Skeletal muscle satellite cell (primary cell): ENCODE measurements around the gene GPBAR1.
A peak's percentile ranks its signal among the peaks of the same experiment; 100 is the strongest.

Source experiments
- H3K27me3 ChIP-seq: 2 replicates; pipeline ENCODE4 v1.7.0; 2013; ENCODE audit warnings: low read length; ENCODE audit not compliant: control insufficient read depth, insufficient read depth
- H3K36me3 ChIP-seq: 2 replicates; pipeline ENCODE4 v1.7.0; 2013; ENCODE audit warnings: mild to moderate bottlenecking, control low read depth, low read length; ENCODE audit not compliant: insufficient read depth
- H3K4me1 ChIP-seq: 2 replicates; pipeline ENCODE4 v1.7.0; 2013; ENCODE audit warnings: low read length; ENCODE audit not compliant: control insufficient read depth, insufficient read depth
- H3K4me2 ChIP-seq: 2 replicates; pipeline ENCODE4 v1.7.0; 2013; ENCODE audit warnings: mild to moderate bottlenecking, low read length
- H3K4me3 ChIP-seq: 2 replicates; pipeline ENCODE4 v1.7.0; 2013; ENCODE audit warnings: low read length
- H3K9ac ChIP-seq: 2 replicates; pipeline ENCODE4 v1.7.0; 2013; ENCODE audit warnings: mild to moderate bottlenecking, low read depth, low read length, moderate library complexity
- H3K9me3 ChIP-seq: replicated peaks from 2 replicates; pipeline ENCODE4 v1.7.0; 2013; ENCODE audit warnings: mild to moderate bottlenecking, control low read depth, low read length

GPBAR1 gene

DNA sequence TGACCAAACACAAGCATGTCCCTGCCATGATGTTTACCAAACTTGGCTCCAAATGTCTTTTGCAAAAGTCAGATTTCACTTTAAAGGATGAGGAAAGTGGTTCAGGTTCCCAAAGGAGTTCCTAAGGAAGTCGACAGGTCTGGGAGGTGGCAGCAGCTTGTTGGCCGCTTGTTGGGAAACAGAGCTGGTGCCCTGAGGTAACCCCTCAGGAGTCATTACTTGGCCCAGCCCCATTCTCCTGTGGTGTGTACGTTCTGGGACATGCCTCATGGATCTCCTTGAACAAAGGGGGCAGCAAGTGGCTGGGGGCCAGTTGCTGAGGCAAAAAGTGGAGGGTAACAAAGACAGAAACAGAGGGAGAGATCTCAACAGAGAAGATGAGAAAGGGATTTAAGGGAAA lies 20.6 kb downstream of the GPBAR1 start:
- Histone ChIP-seq H3K9ac (peak overlapping the region; percentile 85), H3K4me1 (peaks cover 52% of the 10 kb centered on the region), H3K9me3 (no peaks in the 10 kb centered on the region), H3K27me3 (no peaks in the 10 kb centered on the region), H3K4me3 (no peak overlapping the region), H3K36me3 (peaks cover 56% of the 10 kb centered on the region), H3K4me2 (peak overlapping the region; percentile 71)

GRCh38 chr2:218282173-218282991 lies 21.6 kb downstream of the GPBAR1 start:
- Histone ChIP-seq H3K4me3 (peak overlapping the region; percentile 51), H3K4me1 (peaks cover 60% of the 10 kb centered on the region), H3K9me3 (no peaks in the 10 kb centered on the region), H3K9ac (peak overlapping the region; percentile 85), H3K27me3 (no peaks in the 10 kb centered on the region), H3K36me3 (peaks cover 47% of the 10 kb centered on the region), H3K4me2 (peak overlapping the region; percentile 71)

DNA sequence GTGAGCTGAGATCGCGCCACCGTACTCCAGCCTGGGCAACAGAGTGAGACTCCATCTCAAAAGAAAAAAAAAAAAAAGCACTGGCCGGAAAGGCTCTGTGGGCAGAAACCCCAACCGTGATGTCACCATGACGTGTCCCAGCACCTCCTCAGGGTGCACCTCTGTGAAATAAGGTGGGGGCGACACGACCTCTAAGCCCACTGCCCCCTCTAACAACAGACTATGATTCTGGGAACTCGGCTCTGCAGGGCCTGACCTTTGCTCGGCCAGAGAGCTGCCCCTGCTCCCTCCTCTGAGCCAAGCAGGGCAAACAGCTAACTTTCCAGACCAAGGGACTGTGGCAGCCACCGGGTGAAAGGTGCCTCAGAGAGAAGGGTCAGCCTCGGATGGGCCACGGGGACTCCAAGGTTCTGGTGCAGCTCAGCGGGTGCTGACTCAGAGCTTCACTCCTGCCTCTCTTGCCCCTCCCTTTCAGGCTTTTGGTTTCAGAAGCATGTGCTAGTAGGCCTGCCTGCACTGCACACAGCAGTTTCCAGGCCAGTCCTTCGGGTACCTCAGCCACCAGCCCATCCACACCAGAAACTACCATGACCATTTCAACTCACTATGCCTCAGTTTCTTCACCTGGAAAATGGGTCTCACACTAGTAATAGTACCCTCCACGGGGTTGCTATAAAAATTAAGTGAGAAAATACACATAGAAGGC lies 23.4 kb downstream of the GPBAR1 start:
- H3K36me3 ChIP-seq: peaks cover 28% of the 10 kb centered on the region
- peaks cover 66% of the 10 kb centered on the region for H3K4me1 ChIP-seq
- H3K4me3 ChIP-seq: peak overlapping the region; percentile 50
- peak overlapping the region; percentile 87 for H3K4me2 ChIP-seq
- peak overlapping the region; percentile 88 for H3K9ac ChIP-seq
- H3K9me3 ChIP-seq: no peaks in the 10 kb centered on the region
- no peaks in the 10 kb centered on the region for H3K27me3 ChIP-seq

GRCh38 chr2:218285604-218286003 lies 24.8 kb downstream of the GPBAR1 start:
- H3K4me3 ChIP-seq: peak overlapping the region; percentile 68
- peaks cover 79% of the 10 kb centered on the region for H3K4me1 ChIP-seq

GRCh38 chr2:218286570-218287459 lies 26.0 kb downstream of the GPBAR1 start:
- Histone ChIP-seq H3K4me3 (peak overlapping the region; percentile 68), H3K27me3 (no peaks in the 10 kb centered on the region), H3K4me2 (peak overlapping the region; percentile 87), H3K9ac (peak overlapping the region; percentile 88), H3K36me3 (peaks cover 5% of the 10 kb centered on the region), H3K4me1 (peaks cover 80% of the 10 kb centered on the region), H3K9me3 (no peaks in the 10 kb centered on the region)

More at GRCh38 chr2:218285604-218286003, 24.8 kb downstream of the GPBAR1 start:
- H3K4me2 ChIP-seq: peak overlapping the region; percentile 87
- H3K9me3 ChIP-seq: no peaks in the 10 kb centered on the region
- peak overlapping the region; percentile 88 for H3K9ac ChIP-seq
- H3K27me3 ChIP-seq: no peaks in the 10 kb centered on the region
- H3K36me3 ChIP-seq: peaks cover 15% of the 10 kb centered on the region

DNA sequence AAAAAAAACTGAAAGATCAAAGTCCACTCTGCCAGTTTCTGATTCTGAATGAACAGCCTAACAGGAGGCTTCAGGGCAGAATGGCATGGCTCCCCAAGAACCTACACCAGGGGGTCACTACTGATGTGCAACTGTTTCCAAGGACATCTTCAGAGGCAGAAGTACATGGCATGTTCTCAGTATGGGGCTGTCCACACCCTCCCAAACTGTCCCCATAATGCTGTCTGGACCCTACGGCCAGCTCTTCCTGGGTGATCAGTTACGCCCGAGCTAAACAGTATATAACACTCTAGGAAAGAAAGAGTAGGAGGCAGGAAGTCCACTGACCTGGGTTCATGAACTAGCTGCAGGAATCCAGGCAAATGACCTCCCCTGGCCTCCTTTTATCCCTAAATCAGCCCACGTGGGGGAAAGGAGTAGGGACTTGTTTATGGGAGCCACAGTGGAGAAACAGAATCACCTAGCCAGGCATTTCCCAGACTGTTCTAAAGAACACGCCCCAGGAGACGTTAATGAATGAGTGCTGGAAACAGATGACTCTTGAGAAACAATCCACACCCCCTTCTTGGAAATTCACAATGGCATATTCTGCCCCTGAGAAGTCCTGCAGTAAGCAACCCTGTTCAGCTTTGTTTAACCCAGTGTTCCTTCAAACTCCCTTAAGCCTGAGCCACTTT lies 29.0 kb downstream of the GPBAR1 start:
- Histone ChIP-seq H3K36me3 (no peaks in the 10 kb centered on the region), H3K9me3 (no peaks in the 10 kb centered on the region), H3K4me1 (peaks cover 59% of the 10 kb centered on the region), H3K4me2 (peak overlapping the region; percentile 91), H3K9ac (peak overlapping the region; percentile 91), H3K27me3 (no peaks in the 10 kb centered on the region), H3K4me3 (peak overlapping the region; percentile 87)

DNA sequence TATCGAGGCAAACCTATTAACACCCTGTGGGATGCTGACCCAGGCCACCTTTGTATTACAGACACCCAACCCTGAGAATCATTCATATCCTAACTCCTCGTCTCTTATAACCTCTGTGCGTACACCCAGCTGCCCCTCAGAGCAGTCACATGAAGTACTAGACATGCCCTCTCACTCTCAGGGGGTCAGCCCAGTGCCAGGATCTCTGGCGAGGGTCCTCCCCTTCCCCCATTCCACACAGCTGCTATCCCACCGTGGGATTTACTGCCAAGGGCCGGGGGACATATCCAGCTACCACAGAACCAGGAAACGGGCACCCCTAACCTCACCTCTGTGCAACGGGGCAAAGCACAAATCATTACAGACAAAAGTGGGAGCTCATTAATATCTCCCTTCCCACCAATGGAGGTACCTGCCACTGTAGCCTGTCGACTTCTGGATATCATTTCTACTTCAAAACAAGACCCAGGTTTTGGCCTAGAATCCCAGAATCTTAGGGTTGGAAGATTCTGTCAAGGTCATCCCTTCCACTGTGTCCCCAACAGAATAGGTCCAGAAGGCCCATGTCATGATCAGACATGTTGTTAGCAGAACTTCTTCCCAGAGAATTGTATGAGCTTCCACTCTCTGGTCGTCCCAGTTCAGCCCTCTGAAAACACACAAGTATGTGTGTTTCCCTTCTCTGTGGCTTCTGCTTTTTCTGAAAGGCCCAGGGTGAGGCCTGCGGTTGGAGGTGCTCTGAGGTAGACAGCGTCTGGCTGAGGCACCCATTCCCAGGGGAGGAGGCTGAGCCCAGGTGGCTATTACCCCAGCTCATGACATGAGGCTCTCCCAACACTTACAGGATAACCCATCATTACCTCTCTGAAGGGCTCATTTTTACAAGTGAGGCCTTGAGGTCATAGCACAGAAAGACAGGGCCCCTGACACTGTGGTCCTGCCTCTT lies 29.8 kb downstream of the GPBAR1 start:
- no peaks in the 10 kb centered on the region for H3K27me3 ChIP-seq
- peaks cover 51% of the 10 kb centered on the region for H3K4me1 ChIP-seq
- peak overlapping the region; percentile 91 for H3K4me2 ChIP-seq
- H3K4me3 ChIP-seq: peak overlapping the region; percentile 87
- H3K9ac ChIP-seq: peak overlapping the region; percentile 91
- no peaks in the 10 kb centered on the region for H3K9me3 ChIP-seq
- no peaks in the 10 kb centered on the region for H3K36me3 ChIP-seq

DNA sequence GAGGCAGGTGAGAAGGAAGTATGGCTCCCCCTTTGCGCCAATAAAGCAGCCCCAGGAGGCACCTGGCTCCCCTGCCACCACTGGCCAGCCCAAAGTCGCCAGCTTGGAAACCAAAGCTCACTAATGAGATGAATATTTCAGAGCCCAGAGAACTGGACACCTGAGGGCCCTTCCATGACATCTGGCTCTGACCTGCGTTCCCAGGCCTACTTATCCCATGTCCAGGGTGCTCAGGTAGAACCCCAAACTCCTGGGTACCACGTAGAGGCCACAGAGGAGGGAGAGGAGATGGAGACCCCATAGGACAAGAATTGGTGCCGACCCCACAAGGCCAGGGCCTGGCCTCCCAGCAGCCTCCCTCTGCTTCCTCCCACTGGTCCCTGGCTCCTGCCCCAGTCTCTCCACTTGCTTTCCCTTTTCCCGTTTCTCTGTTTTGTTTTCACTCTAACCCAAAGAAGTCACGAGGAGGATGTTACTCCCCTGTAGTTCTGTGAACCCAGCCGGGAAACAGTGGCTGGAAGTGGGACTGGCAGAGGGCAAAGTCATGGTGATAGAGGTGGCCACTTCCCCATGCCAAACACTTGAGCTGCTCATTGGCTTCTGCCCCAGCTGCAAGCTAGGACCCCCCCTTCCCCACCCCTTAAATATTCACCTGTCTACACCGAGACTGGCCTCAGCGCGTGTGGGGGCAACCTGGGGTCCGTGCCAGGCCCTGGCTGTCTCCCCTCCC lies 30.7 kb downstream of the GPBAR1 start:
- H3K4me1 ChIP-seq: peaks cover 42% of the 10 kb centered on the region
- H3K4me3 ChIP-seq: peak overlapping the region; percentile 87
- no peaks in the 10 kb centered on the region for H3K36me3 ChIP-seq
- H3K9me3 ChIP-seq: no peaks in the 10 kb centered on the region
- no peaks in the 10 kb centered on the region for H3K27me3 ChIP-seq
- peak overlapping the region; percentile 91 for H3K4me2 ChIP-seq
- H3K9ac ChIP-seq: peak overlapping the region; percentile 91

DNA sequence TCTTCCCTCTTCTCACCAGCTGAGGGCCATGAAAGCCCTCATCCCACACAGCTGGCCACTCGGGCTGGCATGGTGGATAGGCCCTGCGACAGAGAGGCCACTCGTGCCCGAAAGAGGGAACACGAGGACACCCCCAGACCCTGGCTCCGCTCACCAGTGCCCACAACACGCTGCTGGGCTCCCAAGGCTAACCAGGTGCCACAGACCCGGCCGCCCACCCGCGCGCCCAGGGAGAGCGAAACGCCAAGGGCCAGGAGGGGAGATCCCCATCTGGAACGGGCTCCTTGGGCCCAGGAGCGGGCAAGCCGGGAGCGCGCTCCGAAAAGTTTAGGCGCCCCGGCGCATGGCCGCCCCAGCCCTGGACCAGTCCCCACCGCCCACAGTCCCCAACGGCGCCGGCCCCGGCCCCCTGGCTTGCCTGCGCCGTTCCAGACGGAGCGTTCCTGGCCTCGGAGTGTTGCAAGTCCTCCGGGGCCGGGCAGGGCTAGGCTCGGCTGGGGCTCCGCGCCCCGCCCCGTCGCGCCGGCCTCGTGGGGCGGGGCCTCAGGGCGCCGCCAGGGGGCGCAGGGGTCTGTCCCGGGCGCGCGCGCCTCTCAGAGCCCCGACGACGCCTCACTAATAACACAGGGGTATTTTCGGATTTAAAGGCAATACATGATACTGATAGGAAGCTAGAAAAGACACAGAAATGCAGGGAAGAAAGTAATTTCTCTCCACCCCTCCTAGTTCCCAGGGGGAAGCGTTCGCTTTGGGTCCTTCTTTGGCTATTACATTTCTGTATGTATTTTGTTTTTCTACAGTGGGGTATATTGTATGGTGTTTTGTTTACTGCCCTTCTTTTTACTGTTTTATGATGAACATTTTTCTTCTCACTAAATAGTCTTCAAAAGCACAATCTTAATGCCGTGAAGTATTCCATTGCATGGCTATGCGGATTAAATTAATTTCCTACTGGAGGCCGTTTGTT lies 31.5 kb downstream of the GPBAR1 start, which contains the start of gene TMBIM1:
TMBIM1 (minus strand) TSS at position 456 of the 967 bp plus-strand sequence. CDS start 10,362 bp downstream, outside the sequence.
- Histone ChIP-seq H3K9ac (peak within 1 kb of the TSS; percentile 91), H3K4me1 (peaks cover 36% of the 10 kb centered on the region), H3K36me3 (no peaks in the 10 kb centered on the region), H3K4me2 (peak within 1 kb of the TSS; percentile 91), H3K27me3 (no peaks in the 10 kb centered on the region), H3K9me3 (no peaks in the 10 kb centered on the region), H3K4me3 (peak within 1 kb of the TSS; percentile 87)
